Measurements from ENCODE around the gene CHAD. TPM values are rescaled to one million over a fixed set of nuclear protein-coding genes. Genes with fewer than 3 reads are reported as not detected.
A peak's percentile ranks its signal among the peaks of the same experiment; 100 is the strongest.

CHAD gene
- total and polyA plus RNA-seq, 2 of the 13 experiments (the other 11 are each of a cell fraction or from before 2014, with no cell fraction given), result 1.4 TPM; not detected in 1

DNA sequence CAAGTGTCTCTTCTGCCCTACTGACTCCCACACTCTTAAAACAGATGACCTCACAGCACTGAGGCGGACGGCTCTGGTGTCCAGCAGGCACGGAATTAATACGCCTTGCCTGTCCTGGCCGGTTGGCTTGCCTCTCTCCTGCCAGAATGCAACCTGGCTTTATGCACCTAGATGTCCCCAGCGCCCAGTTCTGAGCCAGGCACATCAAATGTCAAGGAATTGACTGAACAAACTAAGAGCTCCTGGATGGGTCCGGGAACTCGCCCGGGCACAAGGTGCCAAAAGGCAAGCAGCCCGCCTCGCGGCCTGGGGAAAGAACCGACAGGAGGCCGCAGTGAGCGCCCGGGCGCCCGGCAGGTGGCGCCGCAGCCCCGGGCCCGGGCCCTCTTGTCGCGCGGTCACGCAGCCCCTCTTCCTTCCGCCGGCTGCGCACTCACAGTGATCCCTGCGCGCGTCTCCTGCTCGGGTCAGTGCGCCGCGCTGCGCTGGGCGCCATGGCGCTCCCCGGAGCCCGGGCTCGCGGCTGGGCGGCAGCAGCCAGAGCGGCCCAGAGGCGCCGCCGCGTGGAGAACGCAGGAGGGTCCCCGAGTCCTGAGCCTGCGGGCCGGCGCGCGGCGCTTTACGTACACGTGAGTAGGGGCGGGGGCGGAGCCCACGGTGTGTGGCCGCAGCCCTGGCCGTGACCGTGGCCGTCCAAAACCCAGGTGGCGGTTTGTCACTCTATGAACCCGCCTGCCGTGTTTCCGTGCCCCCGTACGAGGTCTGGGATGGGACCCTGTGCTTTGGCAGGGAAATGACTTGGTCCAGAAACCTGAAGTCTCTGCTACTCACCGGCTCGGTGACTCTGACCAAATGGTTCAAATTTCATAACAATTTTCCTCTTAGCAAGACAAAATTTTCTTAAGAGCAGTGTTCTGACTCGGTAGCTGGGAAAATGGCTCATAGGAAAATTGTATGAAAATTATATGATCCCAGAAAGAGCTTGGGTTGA is 10.0 kb upstream of the CHAD start, which contains the start of gene RSAD1 (continued):
- TF ChIP-seq, protein P1, sequence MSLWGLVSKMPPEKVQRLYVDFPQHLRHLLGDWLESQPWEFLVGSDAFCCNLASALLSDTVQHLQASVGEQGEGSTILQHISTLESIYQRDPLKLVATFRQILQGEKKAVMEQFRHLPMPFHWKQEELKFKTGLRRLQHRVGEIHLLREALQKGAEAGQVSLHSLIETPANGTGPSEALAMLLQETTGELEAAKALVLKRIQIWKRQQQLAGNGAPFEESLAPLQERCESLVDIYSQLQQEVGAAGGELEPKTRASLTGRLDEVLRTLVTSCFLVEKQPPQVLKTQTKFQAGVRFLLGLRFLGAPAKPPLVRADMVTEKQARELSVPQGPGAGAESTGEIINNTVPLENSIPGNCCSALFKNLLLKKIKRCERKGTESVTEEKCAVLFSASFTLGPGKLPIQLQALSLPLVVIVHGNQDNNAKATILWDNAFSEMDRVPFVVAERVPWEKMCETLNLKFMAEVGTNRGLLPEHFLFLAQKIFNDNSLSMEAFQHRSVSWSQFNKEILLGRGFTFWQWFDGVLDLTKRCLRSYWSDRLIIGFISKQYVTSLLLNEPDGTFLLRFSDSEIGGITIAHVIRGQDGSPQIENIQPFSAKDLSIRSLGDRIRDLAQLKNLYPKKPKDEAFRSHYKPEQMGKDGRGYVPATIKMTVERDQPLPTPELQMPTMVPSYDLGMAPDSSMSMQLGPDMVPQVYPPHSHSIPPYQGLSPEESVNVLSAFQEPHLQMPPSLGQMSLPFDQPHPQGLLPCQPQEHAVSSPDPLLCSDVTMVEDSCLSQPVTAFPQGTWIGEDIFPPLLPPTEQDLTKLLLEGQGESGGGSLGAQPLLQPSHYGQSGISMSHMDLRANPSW (CRISPR knock-in tag; IDR thresholded peaks at IDR 0.05; ENCODE audit: borderline replicate concordance), result peak; percentile 96; the same call in 1 of the 2 replicates
- TF ChIP-seq, protein P2, sequence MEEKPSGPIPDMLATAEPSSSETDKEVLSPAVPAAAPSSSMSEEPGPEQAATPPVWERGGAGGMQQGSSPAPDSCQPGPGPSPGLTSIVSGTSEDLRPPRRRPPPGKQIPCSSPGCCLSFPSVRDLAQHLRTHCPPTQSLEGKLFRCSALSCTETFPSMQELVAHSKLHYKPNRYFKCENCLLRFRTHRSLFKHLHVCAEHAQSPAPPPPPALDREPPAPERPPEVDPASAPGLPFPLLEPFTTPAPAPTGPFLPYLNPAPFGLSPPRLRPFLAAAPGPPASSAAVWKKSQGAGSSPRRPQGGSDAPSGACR (CRISPR knock-in tag; IDR thresholded peaks at IDR 0.05), result peak; percentile 71; the same call in 1 of the 2 replicates
- peak; percentile 41; the same call in 1 of the 2 replicates for TF ChIP-seq ZNF317 (CRISPR knock-in tag; IDR thresholded peaks at IDR 0.05)
- peak; percentile 98; the same call in 1 of the 2 replicates for TF ChIP-seq ZNF816 (CRISPR knock-in tag; IDR thresholded peaks at IDR 0.05; ENCODE audit: borderline replicate concordance)
- peak; percentile 95 for TF ChIP-seq ZNF451 (CRISPR knock-in tag; IDR thresholded peaks at IDR 0.05)
- TF ChIP-seq DNMT3B (CRISPR knock-in tag; conservative IDR thresholded peaks at IDR 0.05), result no peak
- TF ChIP-seq, protein P3, sequence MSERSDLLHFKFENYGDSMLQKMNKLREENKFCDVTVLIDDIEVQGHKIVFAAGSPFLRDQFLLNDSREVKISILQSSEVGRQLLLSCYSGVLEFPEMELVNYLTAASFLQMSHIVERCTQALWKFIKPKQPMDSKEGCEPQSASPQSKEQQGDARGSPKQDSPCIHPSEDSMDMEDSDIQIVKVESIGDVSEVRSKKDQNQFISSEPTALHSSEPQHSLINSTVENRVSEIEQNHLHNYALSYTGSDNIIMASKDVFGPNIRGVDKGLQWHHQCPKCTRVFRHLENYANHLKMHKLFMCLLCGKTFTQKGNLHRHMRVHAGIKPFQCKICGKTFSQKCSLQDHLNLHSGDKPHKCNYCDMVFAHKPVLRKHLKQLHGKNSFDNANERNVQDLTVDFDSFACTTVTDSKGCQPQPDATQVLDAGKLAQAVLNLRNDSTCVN (CRISPR knock-in tag; IDR thresholded peaks at IDR 0.05; ENCODE audit: borderline replicate concordance), result no peak; the same call in 1 of the 2 replicates
- TF ChIP-seq NFRKB (IDR thresholded peaks at IDR 0.05), result no peak
- peak; percentile 73; the same call in 1 of the 2 replicates for TF ChIP-seq ZFP41 (CRISPR knock-in tag; IDR thresholded peaks at IDR 0.05; ENCODE audit: borderline replicate concordance)
- TF ChIP-seq NR2C2 (CRISPR knock-in tag; IDR thresholded peaks at IDR 0.05; ENCODE audit: borderline replicate concordance), result peak; percentile 91
- TF ChIP-seq HOXD1 (CRISPR knock-in tag; IDR thresholded peaks at IDR 0.05), result peak; percentile 54; the same call in 1 of the 2 replicates
- TF ChIP-seq ZNF101 (CRISPR knock-in tag; IDR thresholded peaks at IDR 0.05; ENCODE audit: borderline replicate concordance, low read depth), result no peak
- TF ChIP-seq, protein P4, sequence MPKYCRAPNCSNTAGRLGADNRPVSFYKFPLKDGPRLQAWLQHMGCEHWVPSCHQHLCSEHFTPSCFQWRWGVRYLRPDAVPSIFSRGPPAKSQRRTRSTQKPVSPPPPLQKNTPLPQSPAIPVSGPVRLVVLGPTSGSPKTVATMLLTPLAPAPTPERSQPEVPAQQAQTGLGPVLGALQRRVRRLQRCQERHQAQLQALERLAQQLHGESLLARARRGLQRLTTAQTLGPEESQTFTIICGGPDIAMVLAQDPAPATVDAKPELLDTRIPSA (CRISPR knock-in tag; IDR thresholded peaks at IDR 0.05; ENCODE audit: borderline replicate concordance), result 0 out of 2 replicates have a peak, but pooled peaks have one; percentile 30
- TF ChIP-seq, protein P5, sequence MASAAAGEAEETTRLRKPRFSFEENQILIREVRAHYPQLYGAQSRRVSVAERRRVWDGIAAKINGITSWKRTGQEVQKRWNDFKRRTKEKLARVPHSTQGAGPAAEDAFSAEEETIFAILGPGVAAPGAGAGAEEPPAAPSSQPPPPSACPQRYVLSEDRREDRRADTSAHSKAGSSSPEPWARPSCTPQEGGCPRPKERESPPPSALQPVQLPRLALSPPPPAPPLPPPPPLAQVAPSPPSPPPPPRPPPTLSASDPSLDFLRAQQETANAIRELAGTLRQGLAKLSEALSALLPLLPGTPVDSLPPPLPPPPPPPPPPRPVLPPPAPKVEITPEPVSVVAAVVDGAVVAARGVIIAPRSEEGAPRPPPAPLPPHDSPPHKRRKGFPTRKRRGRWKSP (CRISPR knock-in tag; IDR thresholded peaks at IDR 0.05), result peak; percentile 100
- TF ChIP-seq, protein P6, sequence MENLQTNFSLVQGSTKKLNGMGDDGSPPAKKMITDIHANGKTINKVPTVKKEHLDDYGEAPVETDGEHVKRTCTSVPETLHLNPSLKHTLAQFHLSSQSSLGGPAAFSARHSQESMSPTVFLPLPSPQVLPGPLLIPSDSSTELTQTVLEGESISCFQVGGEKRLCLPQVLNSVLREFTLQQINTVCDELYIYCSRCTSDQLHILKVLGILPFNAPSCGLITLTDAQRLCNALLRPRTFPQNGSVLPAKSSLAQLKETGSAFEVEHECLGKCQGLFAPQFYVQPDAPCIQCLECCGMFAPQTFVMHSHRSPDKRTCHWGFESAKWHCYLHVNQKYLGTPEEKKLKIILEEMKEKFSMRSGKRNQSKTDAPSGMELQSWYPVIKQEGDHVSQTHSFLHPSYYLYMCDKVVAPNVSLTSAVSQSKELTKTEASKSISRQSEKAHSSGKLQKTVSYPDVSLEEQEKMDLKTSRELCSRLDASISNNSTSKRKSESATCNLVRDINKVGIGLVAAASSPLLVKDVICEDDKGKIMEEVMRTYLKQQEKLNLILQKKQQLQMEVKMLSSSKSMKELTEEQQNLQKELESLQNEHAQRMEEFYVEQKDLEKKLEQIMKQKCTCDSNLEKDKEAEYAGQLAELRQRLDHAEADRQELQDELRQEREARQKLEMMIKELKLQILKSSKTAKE (CRISPR knock-in tag; IDR thresholded peaks at IDR 0.05; ENCODE audit: borderline replicate concordance), result peak; percentile 73
- TF ChIP-seq ZIK1 (CRISPR knock-in tag; IDR thresholded peaks at IDR 0.05; ENCODE audit: borderline replicate concordance, low read depth), result peak; percentile 88; the same call in 1 of the 2 replicates
- TF ChIP-seq PPARG (CRISPR knock-in tag; conservative IDR thresholded peaks at IDR 0.05), result peak; percentile 72
